Karpas-422 (cell line): ENCODE results near the gene BHMT. TPM values are rescaled to one million over a fixed set of nuclear protein-coding genes. Genes with fewer than 3 reads are reported as not detected.

ENCODE experiments used
- DNase-seq: peaks from one replicate; pipeline ENCODE4 v3.0.0-alpha.2; 2015
- H2AFZ ChIP-seq: fragments of 200-600 bp; sonication (generic); 2 replicates; pipeline ENCODE4 v1.6.1; 2014; ENCODE audit warnings: antibody characterized with exemption, low read length, mixed read lengths
- H3K27ac ChIP-seq: fragments of 200-600 bp; sonication (generic); 2 replicates; pipeline ENCODE4 v1.5.1; 2014; ENCODE audit warnings: mild to moderate bottlenecking, low read length, moderate library complexity
- H3K27me3 ChIP-seq: fragments of 200-600 bp; sonication (generic); 2 replicates; pipeline ENCODE4 v1.6.1; 2014; ENCODE audit warnings: low read length, mixed read lengths
- H3K36me3 ChIP-seq: fragments of 200-600 bp; sonication (generic); 2 replicates; pipeline ENCODE4 v1.6.1; 2014; ENCODE audit warnings: low read length, mixed read lengths; ENCODE audit not compliant: insufficient read depth
- H3K4me1 ChIP-seq: fragments of 200-600 bp; sonication (generic); 2 replicates; pipeline ENCODE4 v1.6.1; 2014; ENCODE audit warnings: mild to moderate bottlenecking, low read length, mixed read lengths
- H3K4me2 ChIP-seq: fragments of 200-600 bp; sonication (generic); 2 replicates; pipeline ENCODE4 v1.6.1; 2014; ENCODE audit warnings: low read length, low read depth, mild to moderate bottlenecking; ENCODE audit not compliant: poor library complexity, severe bottlenecking
- H3K4me3 ChIP-seq: fragments of 200-600 bp; sonication (generic); 2 replicates; pipeline ENCODE4 v1.5.1; 2014; ENCODE audit warnings: mild to moderate bottlenecking, antibody characterized with exemption, low read length, mixed read lengths
- H3K79me2 ChIP-seq: fragments of 200-600 bp; sonication (generic); 2 replicates; pipeline ENCODE4 v1.6.1; 2014; ENCODE audit warnings: mild to moderate bottlenecking, low read length, mixed read lengths
- H3K9ac ChIP-seq: fragments of 200-600 bp; sonication (generic); 2 replicates; pipeline ENCODE4 v1.6.0; 2014; ENCODE audit warnings: low read length
- H3K9me2 ChIP-seq: fragments of 200-600 bp; sonication (generic), shearing (Covaris generic); replicated peaks from 2 replicates; pipeline ENCODE4 v1.6.0; 2014; ENCODE audit warnings: mild to moderate bottlenecking, low read length, moderate library complexity; ENCODE audit not compliant: insufficient read depth
- H3K9me3 ChIP-seq: fragments of 300-700, 200-600 bp; sonication (generic); 2 replicates; pipeline ENCODE4 v1.6.1; 2014; ENCODE audit warnings: low read length, mixed read lengths
- H4K20me1 ChIP-seq: fragments of 200-600 bp; sonication (generic); 2 replicates; pipeline ENCODE4 v1.6.1; 2014; ENCODE audit warnings: mild to moderate bottlenecking, antibody characterized with exemption, low read length, low read depth; ENCODE audit not compliant: insufficient read depth
- total RNA-seq: library from RNA; depleted of rRNA; stranded (reverse); fragments of >200 nt; shearing (Covaris generic); gene quantifications from 2 replicates; pipeline ENCODE4 v1.2.3, GENCODE V29; 2014; ENCODE audit warnings: low replicate concordance

BHMT gene
- total RNA-seq, 1 experiment from 2014 or later: not detected

- no peaks in the 10 kb centered on the region for H3K4me1 ChIP-seq
- no peak for DNase-seq
- H3K27me3 ChIP-seq: no peaks in the 10 kb centered on the region
- H3K9me2 ChIP-seq: no peaks in the 10 kb centered on the region
- no peak overlapping the region for H2AFZ ChIP-seq
- H3K79me2 ChIP-seq: no peaks in the 10 kb centered on the region
- no peaks in the 10 kb centered on the region for H3K36me3 ChIP-seq
- no peak overlapping the region for H3K4me3 ChIP-seq
- no peaks in the 10 kb centered on the region for H3K9me3 ChIP-seq
- H3K4me2 ChIP-seq: no peak overlapping the region
- no peaks in the 10 kb centered on the region for H4K20me1 ChIP-seq
- H3K9ac ChIP-seq: no peak overlapping the region
- no peak overlapping the region for H3K27ac ChIP-seq
Observed at GRCh38 chr5:79077680-79078365, 33.8 kb upstream of the BHMT start.

GRCh38 chr5:79080804-79081203 is 30.8 kb upstream of the BHMT start:
- Histone ChIP-seq H3K4me3 (no peak overlapping the region), H3K9me2 (no peaks in the 10 kb centered on the region), H3K27me3 (no peaks in the 10 kb centered on the region), H4K20me1 (no peaks in the 10 kb centered on the region), H3K4me2 (no peak overlapping the region), H3K9ac (no peak overlapping the region), H3K36me3 (no peaks in the 10 kb centered on the region), H3K4me1 (no peaks in the 10 kb centered on the region), H3K27ac (no peak overlapping the region), H3K79me2 (no peaks in the 10 kb centered on the region), H2AFZ (no peak overlapping the region), H3K9me3 (no peaks in the 10 kb centered on the region)
- DNase-seq: no peak

GRCh38 chr5:79081779-79082178 is 29.8 kb upstream of the BHMT start:
- H3K27me3 ChIP-seq: no peaks in the 10 kb centered on the region
- H4K20me1 ChIP-seq: no peaks in the 10 kb centered on the region
- H3K4me2 ChIP-seq: no peak overlapping the region
- no peak overlapping the region for H2AFZ ChIP-seq
- no peak overlapping the region for H3K9ac ChIP-seq
- no peaks in the 10 kb centered on the region for H3K79me2 ChIP-seq
- H3K4me1 ChIP-seq: no peaks in the 10 kb centered on the region
- no peak for DNase-seq
- no peaks in the 10 kb centered on the region for H3K36me3 ChIP-seq
- no peak overlapping the region for H3K27ac ChIP-seq
- H3K9me3 ChIP-seq: no peaks in the 10 kb centered on the region
- H3K9me2 ChIP-seq: no peaks in the 10 kb centered on the region
- H3K4me3 ChIP-seq: no peak overlapping the region

- H2AFZ ChIP-seq: no peak overlapping the region
- no peaks in the 10 kb centered on the region for H3K9me3 ChIP-seq
- no peaks in the 10 kb centered on the region for H4K20me1 ChIP-seq
- no peak overlapping the region for H3K4me3 ChIP-seq
- H3K79me2 ChIP-seq: no peaks in the 10 kb centered on the region
- no peak overlapping the region for H3K27ac ChIP-seq
- H3K36me3 ChIP-seq: no peaks in the 10 kb centered on the region
- H3K4me2 ChIP-seq: no peak overlapping the region
- H3K4me1 ChIP-seq: no peaks in the 10 kb centered on the region
- no peaks in the 10 kb centered on the region for H3K9me2 ChIP-seq
- H3K27me3 ChIP-seq: no peaks in the 10 kb centered on the region
- no peak overlapping the region for H3K9ac ChIP-seq
- no peak for DNase-seq
Observed at GRCh38 chr5:79086116-79086515, 25.5 kb upstream of the BHMT start.

- Histone ChIP-seq H2AFZ (no peak overlapping the region), H3K9me2 (no peaks in the 10 kb centered on the region), H4K20me1 (no peaks in the 10 kb centered on the region), H3K79me2 (no peaks in the 10 kb centered on the region), H3K4me3 (no peak overlapping the region), H3K4me1 (no peaks in the 10 kb centered on the region), H3K9me3 (no peaks in the 10 kb centered on the region), H3K9ac (no peak overlapping the region), H3K27ac (no peak overlapping the region), H3K4me2 (no peak overlapping the region), H3K27me3 (no peaks in the 10 kb centered on the region), H3K36me3 (no peaks in the 10 kb centered on the region)
- DNase-seq: no peak
Observed at GRCh38 chr5:79088507-79088906, 23.1 kb upstream of the BHMT start.

- Histone ChIP-seq H3K9me3 (no peaks in the 10 kb centered on the region), H3K4me2 (no peak overlapping the region), H4K20me1 (no peaks in the 10 kb centered on the region), H3K79me2 (no peaks in the 10 kb centered on the region), H3K27me3 (no peaks in the 10 kb centered on the region), H3K4me1 (no peaks in the 10 kb centered on the region), H3K9ac (no peak overlapping the region), H3K36me3 (no peaks in the 10 kb centered on the region), H2AFZ (no peak overlapping the region), H3K9me2 (no peaks in the 10 kb centered on the region), H3K27ac (no peak overlapping the region), H3K4me3 (no peak overlapping the region)
- no peak for DNase-seq
Observed at GRCh38 chr5:79091064-79091463, 20.5 kb upstream of the BHMT start.

GRCh38 chr5:79093762-79094161 is 17.8 kb upstream of the BHMT start:
- Histone ChIP-seq H3K4me1 (no peaks in the 10 kb centered on the region), H3K9ac (no peak overlapping the region), H3K27me3 (no peaks in the 10 kb centered on the region), H2AFZ (no peak overlapping the region), H3K9me3 (no peaks in the 10 kb centered on the region), H3K4me3 (no peak overlapping the region), H3K9me2 (no peaks in the 10 kb centered on the region), H3K4me2 (no peak overlapping the region), H4K20me1 (no peaks in the 10 kb centered on the region), H3K27ac (no peak overlapping the region), H3K36me3 (no peaks in the 10 kb centered on the region), H3K79me2 (no peaks in the 10 kb centered on the region)
- no peak for DNase-seq

- no peaks in the 10 kb centered on the region for H3K27me3 ChIP-seq
- H3K27ac ChIP-seq: no peak overlapping the region
- H3K4me3 ChIP-seq: no peak overlapping the region
- H3K9me2 ChIP-seq: no peaks in the 10 kb centered on the region
- no peaks in the 10 kb centered on the region for H3K79me2 ChIP-seq
- H3K9me3 ChIP-seq: no peaks in the 10 kb centered on the region
- H3K4me2 ChIP-seq: no peak overlapping the region
- no peaks in the 10 kb centered on the region for H3K4me1 ChIP-seq
- no peaks in the 10 kb centered on the region for H4K20me1 ChIP-seq
- DNase-seq: no peak
- no peak overlapping the region for H3K9ac ChIP-seq
- no peak overlapping the region for H2AFZ ChIP-seq
- no peaks in the 10 kb centered on the region for H3K36me3 ChIP-seq
Observed at GRCh38 chr5:79105868-79106267, 5.7 kb upstream of the BHMT start.
